Suprapubic skin (tissue), 4 donors: ENCODE results near the gene AGPAT1.

ENCODE experiments used
- EP300 ChIP-seq: sonication (generic); formaldehyde crosslinking; IDR thresholded peaks from one replicate; pipeline ENCODE4 v1.6.1; 2017; ENCODE audit warnings: antibody characterized with exemption
- POLR2AphosphoS5 ChIP-seq, 3 donors: sonication (generic); formaldehyde crosslinking; IDR thresholded peaks; one replicate each; pipeline ENCODE4 v1.6.1; 2017; ENCODE audit warnings: antibody characterized with exemption in 3 of 3
- TF ChIP-seq, protein P1 (sequence below), 2 donors: fragments of 200-600 bp in 1 of 2; fragments of 450-650 bp in 1 of 2; sonication (generic) in 1 of 2; IDR thresholded peaks; one replicate each; pipeline ENCODE4 v1.5.1; 2016 to 2019; ENCODE audit warnings: antibody characterized with exemption in 2 of 2, mild to moderate bottlenecking in 1 of 2, moderate library complexity in 1 of 2

DNA sequence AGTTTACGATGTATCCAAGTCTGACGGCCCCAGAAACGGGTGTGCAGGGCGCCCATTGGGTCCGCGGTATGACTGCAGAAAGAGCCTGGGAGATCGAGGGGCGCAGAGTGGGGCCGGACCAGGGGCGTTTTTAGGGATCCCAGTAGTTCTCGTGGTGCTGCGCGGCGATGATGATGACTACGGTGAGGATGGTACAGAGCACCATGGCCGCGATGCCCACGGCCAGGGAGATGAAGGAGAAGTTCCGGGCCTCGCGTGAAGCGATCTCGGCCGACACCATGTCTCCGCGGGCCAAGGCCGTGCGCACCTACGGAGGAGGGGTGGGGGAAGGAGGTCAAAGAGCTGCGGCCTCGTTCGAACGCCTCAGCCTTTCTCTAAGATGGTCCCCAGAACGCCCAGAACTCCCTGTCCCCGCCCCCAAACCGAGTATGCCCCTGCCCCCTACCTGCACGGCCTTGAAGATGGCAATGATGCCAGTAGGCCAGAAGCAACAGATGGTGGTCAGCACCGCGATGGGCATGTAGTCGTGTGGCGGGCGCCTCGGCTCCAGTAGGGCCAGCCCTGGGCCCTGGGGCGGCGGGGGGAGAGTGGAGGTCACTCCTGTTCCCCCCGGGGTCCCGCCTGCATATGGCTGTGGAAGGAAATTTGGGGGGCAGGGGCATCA lies 26.7 kb downstream of the AGPAT1 start:
- TF ChIP-seq EP300 (no peak), POLR2AphosphoS5 (IDR thresholded peaks at IDR 0.05) (no peak)
- TF ChIP-seq, protein P1, sequence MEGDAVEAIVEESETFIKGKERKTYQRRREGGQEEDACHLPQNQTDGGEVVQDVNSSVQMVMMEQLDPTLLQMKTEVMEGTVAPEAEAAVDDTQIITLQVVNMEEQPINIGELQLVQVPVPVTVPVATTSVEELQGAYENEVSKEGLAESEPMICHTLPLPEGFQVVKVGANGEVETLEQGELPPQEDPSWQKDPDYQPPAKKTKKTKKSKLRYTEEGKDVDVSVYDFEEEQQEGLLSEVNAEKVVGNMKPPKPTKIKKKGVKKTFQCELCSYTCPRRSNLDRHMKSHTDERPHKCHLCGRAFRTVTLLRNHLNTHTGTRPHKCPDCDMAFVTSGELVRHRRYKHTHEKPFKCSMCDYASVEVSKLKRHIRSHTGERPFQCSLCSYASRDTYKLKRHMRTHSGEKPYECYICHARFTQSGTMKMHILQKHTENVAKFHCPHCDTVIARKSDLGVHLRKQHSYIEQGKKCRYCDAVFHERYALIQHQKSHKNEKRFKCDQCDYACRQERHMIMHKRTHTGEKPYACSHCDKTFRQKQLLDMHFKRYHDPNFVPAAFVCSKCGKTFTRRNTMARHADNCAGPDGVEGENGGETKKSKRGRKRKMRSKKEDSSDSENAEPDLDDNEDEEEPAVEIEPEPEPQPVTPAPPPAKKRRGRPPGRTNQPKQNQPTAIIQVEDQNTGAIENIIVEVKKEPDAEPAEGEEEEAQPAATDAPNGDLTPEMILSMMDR (IDR thresholded peaks at IDR 0.05), result no peak
